ENCODE data around the gene ACKR2. TPM values are rescaled to one million over a fixed set of nuclear protein-coding genes. Genes with fewer than 3 reads are reported as not detected.
A peak's percentile ranks its signal among the peaks of the same experiment; 100 is the strongest.

ACKR2 gene
- total and polyA plus RNA-seq, 2 experiments from 2014 or later = 0.35 TPM; not detected in 1

DNA sequence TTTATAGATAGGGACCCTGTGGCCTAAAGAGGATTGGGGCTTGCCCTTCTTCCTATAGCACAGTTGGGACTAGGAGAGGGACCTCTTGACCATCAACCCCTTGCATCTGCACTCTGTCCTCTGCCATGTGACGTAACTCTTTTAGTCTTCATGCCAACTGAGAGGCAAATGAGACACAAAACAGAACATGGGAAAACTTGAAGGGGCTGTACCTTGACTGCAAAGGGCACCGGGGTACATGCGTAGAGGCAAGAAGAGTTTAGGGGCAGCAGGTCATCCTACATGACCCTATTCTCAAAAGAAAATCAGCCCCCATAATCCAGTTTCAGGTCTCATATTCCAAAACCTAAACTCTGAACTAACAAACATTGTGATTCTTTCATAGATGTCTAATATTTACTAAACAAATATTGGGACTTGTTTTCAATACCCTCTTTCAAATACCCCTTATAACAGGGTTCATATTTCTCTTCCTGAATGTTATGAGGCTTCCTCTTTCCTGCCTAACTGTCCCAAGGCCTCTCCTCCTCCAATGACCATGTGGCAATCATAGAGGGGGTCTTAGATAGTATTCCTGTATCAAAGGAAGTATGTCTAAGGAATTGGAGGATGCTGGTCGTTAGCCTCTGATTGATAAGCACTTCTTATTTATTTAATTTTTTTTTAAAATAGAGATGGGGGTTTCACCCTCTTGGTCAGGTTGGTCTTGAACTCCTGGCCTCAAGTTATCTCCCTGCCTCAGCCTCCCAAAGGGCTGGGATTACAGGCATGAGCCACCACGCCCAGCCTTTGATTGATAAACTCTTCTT lies 20.6 kb downstream of the ACKR2 start (continued):
- TF ChIP-seq, protein P1, sequence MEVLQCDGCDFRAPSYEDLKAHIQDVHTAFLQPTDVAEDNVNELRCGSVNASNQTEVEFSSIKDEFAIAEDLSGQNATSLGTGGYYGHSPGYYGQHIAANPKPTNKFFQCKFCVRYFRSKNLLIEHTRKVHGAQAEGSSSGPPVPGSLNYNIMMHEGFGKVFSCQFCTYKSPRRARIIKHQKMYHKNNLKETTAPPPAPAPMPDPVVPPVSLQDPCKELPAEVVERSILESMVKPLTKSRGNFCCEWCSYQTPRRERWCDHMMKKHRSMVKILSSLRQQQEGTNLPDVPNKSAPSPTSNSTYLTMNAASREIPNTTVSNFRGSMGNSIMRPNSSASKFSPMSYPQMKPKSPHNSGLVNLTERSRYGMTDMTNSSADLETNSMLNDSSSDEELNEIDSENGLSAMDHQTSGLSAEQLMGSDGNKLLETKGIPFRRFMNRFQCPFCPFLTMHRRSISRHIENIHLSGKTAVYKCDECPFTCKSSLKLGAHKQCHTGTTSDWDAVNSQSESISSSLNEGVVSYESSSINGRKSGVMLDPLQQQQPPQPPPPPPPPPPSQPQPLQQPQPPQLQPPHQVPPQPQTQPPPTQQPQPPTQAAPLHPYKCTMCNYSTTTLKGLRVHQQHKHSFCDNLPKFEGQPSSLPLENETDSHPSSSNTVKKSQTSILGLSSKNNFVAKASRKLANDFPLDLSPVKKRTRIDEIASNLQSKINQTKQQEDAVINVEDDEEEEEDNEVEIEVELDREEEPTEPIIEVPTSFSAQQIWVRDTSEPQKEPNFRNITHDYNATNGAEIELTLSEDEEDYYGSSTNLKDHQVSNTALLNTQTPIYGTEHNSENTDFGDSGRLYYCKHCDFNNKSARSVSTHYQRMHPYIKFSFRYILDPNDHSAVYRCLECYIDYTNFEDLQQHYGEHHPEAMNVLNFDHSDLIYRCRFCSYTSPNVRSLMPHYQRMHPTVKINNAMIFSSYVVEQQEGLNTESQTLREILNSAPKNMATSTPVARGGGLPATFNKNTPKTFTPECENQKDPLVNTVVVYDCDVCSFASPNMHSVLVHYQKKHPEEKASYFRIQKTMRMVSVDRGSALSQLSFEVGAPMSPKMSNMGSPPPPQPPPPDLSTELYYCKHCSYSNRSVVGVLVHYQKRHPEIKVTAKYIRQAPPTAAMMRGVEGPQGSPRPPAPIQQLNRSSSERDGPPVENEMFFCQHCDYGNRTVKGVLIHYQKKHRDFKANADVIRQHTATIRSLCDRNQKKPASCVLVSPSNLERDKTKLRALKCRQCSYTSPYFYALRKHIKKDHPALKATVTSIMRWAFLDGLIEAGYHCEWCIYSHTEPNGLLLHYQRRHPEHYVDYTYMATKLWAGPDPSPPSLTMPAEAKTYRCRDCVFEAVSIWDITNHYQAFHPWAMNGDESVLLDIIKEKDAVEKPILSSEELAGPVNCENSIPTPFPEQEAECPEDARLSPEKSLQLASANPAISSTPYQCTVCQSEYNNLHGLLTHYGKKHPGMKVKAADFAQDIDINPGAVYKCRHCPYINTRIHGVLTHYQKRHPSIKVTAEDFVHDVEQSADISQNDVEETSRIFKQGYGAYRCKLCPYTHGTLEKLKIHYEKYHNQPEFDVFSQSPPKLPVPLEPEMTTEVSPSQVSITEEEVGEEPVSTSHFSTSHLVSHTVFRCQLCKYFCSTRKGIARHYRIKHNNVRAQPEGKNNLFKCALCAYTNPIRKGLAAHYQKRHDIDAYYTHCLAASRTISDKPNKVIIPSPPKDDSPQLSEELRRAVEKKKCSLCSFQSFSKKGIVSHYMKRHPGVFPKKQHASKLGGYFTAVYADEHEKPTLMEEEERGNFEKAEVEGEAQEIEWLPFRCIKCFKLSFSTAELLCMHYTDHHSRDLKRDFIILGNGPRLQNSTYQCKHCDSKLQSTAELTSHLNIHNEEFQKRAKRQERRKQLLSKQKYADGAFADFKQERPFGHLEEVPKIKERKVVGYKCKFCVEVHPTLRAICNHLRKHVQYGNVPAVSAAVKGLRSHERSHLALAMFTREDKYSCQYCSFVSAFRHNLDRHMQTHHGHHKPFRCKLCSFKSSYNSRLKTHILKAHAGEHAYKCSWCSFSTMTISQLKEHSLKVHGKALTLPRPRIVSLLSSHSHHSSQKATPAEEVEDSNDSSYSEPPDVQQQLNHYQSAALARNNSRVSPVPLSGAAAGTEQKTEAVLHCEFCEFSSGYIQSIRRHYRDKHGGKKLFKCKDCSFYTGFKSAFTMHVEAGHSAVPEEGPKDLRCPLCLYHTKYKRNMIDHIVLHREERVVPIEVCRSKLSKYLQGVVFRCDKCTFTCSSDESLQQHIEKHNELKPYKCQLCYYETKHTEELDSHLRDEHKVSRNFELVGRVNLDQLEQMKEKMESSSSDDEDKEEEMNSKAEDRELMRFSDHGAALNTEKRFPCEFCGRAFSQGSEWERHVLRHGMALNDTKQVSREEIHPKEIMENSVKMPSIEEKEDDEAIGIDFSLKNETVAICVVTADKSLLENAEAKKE (CRISPR knock-in tag; IDR thresholded peaks at IDR 0.05) = no peak
- TF ChIP-seq CREB1 (CRISPR knock-in tag; IDR thresholded peaks at IDR 0.05; ENCODE audit: low read depth) (no peak), EZH2 (IDR thresholded peaks at IDR 0.05; ENCODE audit: low read depth, unreplicated experiment) (no peak), EZH2phosphoT487 (IDR thresholded peaks at IDR 0.05; ENCODE audit: unreplicated experiment) (no peak)

DNA sequence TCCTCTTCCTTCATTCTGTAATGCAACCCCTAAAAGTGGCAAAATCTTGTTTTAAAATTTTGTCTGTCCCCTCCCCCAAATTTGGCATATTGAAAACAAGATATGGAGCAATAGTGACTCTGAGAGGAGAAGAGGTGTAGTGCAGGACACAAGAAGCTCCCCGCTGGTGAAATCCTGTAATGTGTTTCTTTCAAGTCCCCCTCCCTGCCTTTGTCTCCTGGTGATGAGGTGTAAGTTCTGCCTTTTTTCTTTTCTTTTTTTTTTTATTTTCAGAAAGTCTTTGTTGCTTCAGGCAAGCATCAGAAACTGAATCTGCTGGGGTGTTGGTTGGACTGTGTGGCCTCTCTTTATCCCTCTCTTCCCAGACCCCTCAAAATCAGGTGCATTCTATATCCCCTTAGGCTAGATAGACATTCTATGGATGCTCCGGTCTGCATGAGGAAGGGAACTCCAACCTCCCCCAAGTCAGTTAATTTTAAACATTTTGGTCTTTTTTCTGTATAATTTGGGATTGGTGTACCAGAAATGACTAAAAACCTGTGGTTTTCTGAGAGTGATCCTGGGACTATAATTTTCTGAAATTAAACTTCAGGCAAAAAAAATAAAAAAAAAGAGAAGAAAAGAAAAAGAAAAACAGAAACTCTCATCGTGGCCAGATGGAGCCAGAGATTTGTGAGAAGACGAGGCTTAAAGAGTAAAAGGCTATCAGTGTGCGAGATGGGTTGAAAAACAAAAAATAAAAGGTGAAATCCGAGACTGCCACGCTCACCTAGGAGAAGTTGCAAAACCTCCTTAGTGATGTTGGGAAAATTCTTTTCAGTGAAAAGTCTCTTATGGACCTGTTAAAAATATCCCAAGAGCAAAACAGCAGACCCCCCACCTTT lies 21.4 kb downstream of the ACKR2 start:
- peak overlapping the region; percentile 39 for H3K4me2 ChIP-seq
- H3K27ac ChIP-seq (ENCODE audit: low read depth) = no peak overlapping the region
- no peaks in the 10 kb centered on the region for H3K79me2 ChIP-seq (replicated peaks; ENCODE audit: insufficient read depth)
- no peaks in the 10 kb centered on the region for H3K36me3 Mint-ChIP-seq (ENCODE audit: low read depth)
- H3K4me3 ChIP-seq = peak overlapping the region; percentile 26
- no peak overlapping the region; the same call in 2 of the 3 replicates for H3K4me3 Mint-ChIP-seq
- H3F3A ChIP-seq (replicated peaks; ENCODE audit: low read depth) = no peaks in the 10 kb centered on the region
- H3K9me3 Mint-ChIP-seq = no peaks in the 10 kb centered on the region
- peaks cover 7% of the 10 kb centered on the region; the same call in 1 of the 2 replicates for H3K4me1 ChIP-seq (ENCODE audit: insufficient read depth)
- no peaks in the 10 kb centered on the region for H3K9me2 ChIP-seq (ENCODE audit: insufficient read depth)
- H4K20me1 ChIP-seq (replicated peaks; ENCODE audit: insufficient read depth) = no peaks in the 10 kb centered on the region
- no peak overlapping the region for H2AFZ ChIP-seq
- 0 out of 2 replicates have a peak overlapping the region, but pooled peaks have one; percentile 57 for H3K27ac Mint-ChIP-seq
- peaks cover 8% of the 10 kb centered on the region for H3K27me3 Mint-ChIP-seq (ENCODE audit: insufficient read depth, low read depth, poor library complexity)
- H3K27me3 ChIP-seq (ENCODE audit: insufficient read depth) = no peaks in the 10 kb centered on the region
- DNase-seq (ENCODE audit: low spot score) (peak; percentile 91), ATAC-seq (peak; percentile 84)
- H3K4me1 Mint-ChIP-seq = peaks cover 15% of the 10 kb centered on the region
- no peaks in the 10 kb centered on the region for H3K36me3 ChIP-seq (ENCODE audit: insufficient read depth)
- TF ChIP-seq JUNB (IDR thresholded peaks at IDR 0.05; ENCODE audit: unreplicated experiment) = no peak
- TF ChIP-seq, protein P1 (CRISPR knock-in tag; IDR thresholded peaks at IDR 0.05) = no peak

Measured in GM23338 (cell line).